ENCODE data around the gene TMEM128. TPM values are rescaled to one million over a fixed set of nuclear protein-coding genes. Genes with fewer than 3 reads are reported as not detected.

Gene TMEM128
- total RNA-seq, 2 donors from 2014 or later: 26.0 to 31.3 TPM

DNA sequence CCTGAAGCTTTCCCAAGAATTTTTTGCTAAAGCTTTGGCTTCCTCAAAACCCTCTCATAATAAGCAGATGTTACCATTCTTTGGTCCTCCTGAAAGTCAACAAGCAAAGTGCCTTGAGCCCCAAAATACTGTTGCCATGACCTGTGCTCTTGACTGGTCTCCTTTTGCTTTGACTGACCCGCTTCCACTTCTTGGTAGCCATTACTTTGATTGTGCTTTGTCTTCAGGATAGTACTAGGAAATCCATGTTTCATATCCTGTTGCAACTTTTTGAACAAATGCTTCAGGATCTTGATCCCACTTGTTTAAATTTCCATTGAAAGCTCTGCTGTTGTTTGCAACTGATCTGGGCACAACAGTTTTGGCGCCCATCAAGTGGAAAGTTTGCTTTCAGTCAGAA lies 14.4 kb downstream of the TMEM128 start:
- peaks cover 7% of the 10 kb centered on the region for H3K9me3 ChIP-seq (ENCODE audit: control insufficient read depth, low read length)

DNA sequence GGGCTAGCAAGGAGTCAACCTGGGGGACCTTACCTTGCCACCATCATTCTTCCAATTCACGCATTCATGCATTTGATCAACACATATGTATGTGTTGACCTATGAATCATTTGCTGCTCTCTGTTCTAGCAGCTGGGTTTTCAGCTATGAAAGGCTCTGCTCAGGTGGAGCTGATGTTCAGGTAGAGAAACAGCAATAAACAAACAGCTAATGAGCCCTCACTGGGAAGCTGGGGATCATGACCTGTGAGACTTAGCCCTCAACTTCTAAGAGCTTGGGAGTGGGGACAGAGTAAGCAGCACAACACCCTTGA lies 19.7 kb downstream of the TMEM128 start:
- no peaks in the 10 kb centered on the region for H3K36me3 Mint-ChIP-seq (ENCODE audit: low read depth)

More for the DNA sequence above, 14.4 kb downstream of the TMEM128 start:
- peaks cover 19% of the 10 kb centered on the region for H3K27me3 ChIP-seq (ENCODE audit: control insufficient read depth, insufficient read depth, low read length, poor library complexity, severe bottlenecking)
- no peak overlapping the region for H3K27ac ChIP-seq (ENCODE audit: low read depth, low read length)
- Mint-ChIP-seq H3K4me1 (no peaks in the 10 kb centered on the region), H3K27me3 (ENCODE audit: insufficient read depth) (peaks cover 40% of the 10 kb centered on the region), H3K36me3 (ENCODE audit: low read depth) (peaks cover 23% of the 10 kb centered on the region), H3K9me3 (peaks cover 17% of the 10 kb centered on the region), H3K27ac (no peak overlapping the region), H3K4me3 (no peak overlapping the region)
- 96 to 100% methylated on average over 2 of the region's 2 CpGs for WGBS, 2 experiments (ENCODE audit: insufficient coverage in 1 of 2, insufficient read length in 1 of 2)
- H3K4me1 ChIP-seq (ENCODE audit: control insufficient read depth, insufficient read depth, low read length): no peaks in the 10 kb centered on the region
- peaks cover 7% of the 10 kb centered on the region for H3K36me3 ChIP-seq (ENCODE audit: control insufficient read depth, insufficient read depth, low read length)
- TF ChIP-seq, protein P1, sequence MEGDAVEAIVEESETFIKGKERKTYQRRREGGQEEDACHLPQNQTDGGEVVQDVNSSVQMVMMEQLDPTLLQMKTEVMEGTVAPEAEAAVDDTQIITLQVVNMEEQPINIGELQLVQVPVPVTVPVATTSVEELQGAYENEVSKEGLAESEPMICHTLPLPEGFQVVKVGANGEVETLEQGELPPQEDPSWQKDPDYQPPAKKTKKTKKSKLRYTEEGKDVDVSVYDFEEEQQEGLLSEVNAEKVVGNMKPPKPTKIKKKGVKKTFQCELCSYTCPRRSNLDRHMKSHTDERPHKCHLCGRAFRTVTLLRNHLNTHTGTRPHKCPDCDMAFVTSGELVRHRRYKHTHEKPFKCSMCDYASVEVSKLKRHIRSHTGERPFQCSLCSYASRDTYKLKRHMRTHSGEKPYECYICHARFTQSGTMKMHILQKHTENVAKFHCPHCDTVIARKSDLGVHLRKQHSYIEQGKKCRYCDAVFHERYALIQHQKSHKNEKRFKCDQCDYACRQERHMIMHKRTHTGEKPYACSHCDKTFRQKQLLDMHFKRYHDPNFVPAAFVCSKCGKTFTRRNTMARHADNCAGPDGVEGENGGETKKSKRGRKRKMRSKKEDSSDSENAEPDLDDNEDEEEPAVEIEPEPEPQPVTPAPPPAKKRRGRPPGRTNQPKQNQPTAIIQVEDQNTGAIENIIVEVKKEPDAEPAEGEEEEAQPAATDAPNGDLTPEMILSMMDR (conservative IDR thresholded peaks at IDR 0.05): no peak
- no peak overlapping the region for H3K9ac ChIP-seq (ENCODE audit: extremely low read depth, low read length, poor library complexity, severe bottlenecking)
- no peak for DNase-seq
- no peak overlapping the region for H3K4me3 ChIP-seq (ENCODE audit: low read length)

DNA sequence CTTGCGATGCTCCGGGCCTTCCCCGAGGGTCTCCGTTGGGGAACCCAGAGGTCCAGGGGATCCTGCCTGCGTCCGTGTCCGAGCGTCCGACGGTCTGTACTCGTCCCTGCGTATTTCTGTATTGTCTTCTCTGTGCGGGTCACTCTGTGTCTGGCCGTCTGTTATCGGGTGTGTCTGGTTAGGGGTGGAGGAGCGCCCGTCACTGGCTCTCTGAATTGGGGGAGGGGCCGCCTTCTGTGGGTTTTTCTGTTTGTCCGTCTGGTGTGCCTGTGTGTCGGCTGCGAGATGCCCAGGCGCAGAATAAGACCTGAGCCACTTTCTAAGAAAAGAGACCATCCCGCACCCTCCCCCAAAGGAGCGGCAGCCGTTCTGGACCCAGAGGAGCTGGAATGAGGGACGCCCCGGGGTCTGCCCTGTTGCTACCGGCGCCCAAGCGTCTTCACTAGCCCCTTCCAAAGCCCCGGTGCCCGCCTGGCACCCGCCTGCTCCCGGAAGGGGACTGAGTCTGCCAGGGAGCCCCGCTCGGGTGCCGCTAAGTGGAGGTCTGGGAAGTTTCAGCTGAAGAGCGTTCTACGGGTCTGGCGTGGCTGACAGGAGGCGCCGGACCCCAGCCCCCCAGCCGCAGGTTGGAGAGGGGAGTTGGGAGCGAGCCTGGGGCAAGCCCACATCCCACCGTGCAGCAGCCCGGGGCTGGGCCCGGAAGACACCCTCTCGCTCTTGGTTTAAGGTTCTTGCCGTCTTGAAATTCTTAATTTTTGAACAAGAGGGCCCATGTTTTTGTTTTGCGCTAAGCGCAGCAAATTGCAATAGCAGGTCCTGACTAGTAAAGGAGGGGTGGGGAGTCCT lies 20.3 kb downstream of the TMEM128 start:
- Histone ChIP-seq H3K4me1 (ENCODE audit: control insufficient read depth, insufficient read depth, low read length) (no peaks in the 10 kb centered on the region), H3K27me3 (ENCODE audit: control insufficient read depth, insufficient read depth, low read length, poor library complexity, severe bottlenecking) (peaks cover 77% of the 10 kb centered on the region), H3K9ac (ENCODE audit: extremely low read depth, low read length, poor library complexity, severe bottlenecking) (no peak overlapping the region), H3K9me3 (ENCODE audit: control insufficient read depth, low read length) (no peaks in the 10 kb centered on the region), H3K36me3 (ENCODE audit: control insufficient read depth, insufficient read depth, low read length) (no peaks in the 10 kb centered on the region), H3K27ac (ENCODE audit: low read depth, low read length) (no peak overlapping the region), H3K4me3 (ENCODE audit: low read length) (no peak overlapping the region)
- peak; percentile 50 for DNase-seq
- H3K4me3 Mint-ChIP-seq: peak overlapping the region; percentile 34
- TF ChIP-seq, protein P1 (conservative IDR thresholded peaks at IDR 0.05): no peak
- H3K4me1 Mint-ChIP-seq: peaks cover 5% of the 10 kb centered on the region
- 26 to 39% methylated on average over 15 to 49 of the region's 51 CpGs for WGBS, 2 experiments (ENCODE audit: insufficient coverage in 1 of 2, insufficient read length in 1 of 2)
- H3K27me3 Mint-ChIP-seq (ENCODE audit: insufficient read depth): peaks cover 91% of the 10 kb centered on the region
- H3K27ac Mint-ChIP-seq: no peak overlapping the region
- H3K36me3 Mint-ChIP-seq (ENCODE audit: low read depth): no peaks in the 10 kb centered on the region
- peaks cover 2% of the 10 kb centered on the region for H3K9me3 Mint-ChIP-seq

More for the DNA sequence above, 19.7 kb downstream of the TMEM128 start:
- no peak overlapping the region for H3K4me3 ChIP-seq (ENCODE audit: low read length)
- peaks cover under 1% of the 10 kb centered on the region for H3K9me3 ChIP-seq (ENCODE audit: control insufficient read depth, low read length)
- no peak overlapping the region for H3K27ac ChIP-seq (ENCODE audit: low read depth, low read length)
- peaks cover 72% of the 10 kb centered on the region for H3K27me3 ChIP-seq (ENCODE audit: control insufficient read depth, insufficient read depth, low read length, poor library complexity, severe bottlenecking)
- H3K36me3 ChIP-seq (ENCODE audit: control insufficient read depth, insufficient read depth, low read length): no peaks in the 10 kb centered on the region
- no peak for DNase-seq
- 93% methylated on average over 1 of the region's 1 CpG; no CpG with 5 or more reads in 1 of the 2 experiments for WGBS, 2 experiments (ENCODE audit: insufficient coverage in 1 of 2, insufficient read length in 1 of 2)
- no peak overlapping the region for H3K9ac ChIP-seq (ENCODE audit: extremely low read depth, low read length, poor library complexity, severe bottlenecking)
- Mint-ChIP-seq H3K4me3 (no peak overlapping the region), H3K4me1 (peaks cover 5% of the 10 kb centered on the region), H3K27me3 (ENCODE audit: insufficient read depth) (peaks cover 88% of the 10 kb centered on the region), H3K9me3 (peaks cover 8% of the 10 kb centered on the region), H3K27ac (no peak overlapping the region)
- no peaks in the 10 kb centered on the region for H3K4me1 ChIP-seq (ENCODE audit: control insufficient read depth, insufficient read depth, low read length)
- TF ChIP-seq, protein P1 (conservative IDR thresholded peaks at IDR 0.05): no peak

Data from endodermal cell (in vitro differentiated cells).